Measurements from ENCODE around the gene NFIB. TPM values are rescaled to one million over a fixed set of nuclear protein-coding genes. Genes with fewer than 3 reads are reported as not detected.
A peak's percentile ranks its signal among the peaks of the same experiment; 100 is the strongest.

The NFIB gene
- total and polyA plus RNA-seq, 2 donors (not counting 1 experiment from before 2014, with no cell fraction given): 29.3 to 36.3 TPM

- no peaks in the 10 kb centered on the region for H3K36me3 ChIP-seq (ENCODE audit: control insufficient read depth, insufficient read depth, low read length)
- H3K79me2 ChIP-seq (ENCODE audit: control insufficient read depth, insufficient read depth, low read length): no peaks in the 10 kb centered on the region
- H3K4me2 ChIP-seq (ENCODE audit: extremely low read depth, insufficient read depth, low read length): no peak overlapping the region
- no peaks in the 10 kb centered on the region for H3K9me3 ChIP-seq (ENCODE audit: control insufficient read depth, insufficient read depth, low read depth, low read length)
- peaks cover 16% of the 10 kb centered on the region for H3K4me1 ChIP-seq (ENCODE audit: control insufficient read depth, extremely low read depth, insufficient read depth, low read length)
- DNase-seq (ENCODE audit: low read depth in 2 of 2): no peak
- H3K27me3 ChIP-seq (ENCODE audit: control insufficient read depth, insufficient read depth, low read length): no peaks in the 10 kb centered on the region
- H3K9ac ChIP-seq (ENCODE audit: insufficient read depth, low read length): no peak overlapping the region
- no peak overlapping the region for H3K27ac ChIP-seq (ENCODE audit: insufficient read depth, low read length)
- TF ChIP-seq, protein P1, sequence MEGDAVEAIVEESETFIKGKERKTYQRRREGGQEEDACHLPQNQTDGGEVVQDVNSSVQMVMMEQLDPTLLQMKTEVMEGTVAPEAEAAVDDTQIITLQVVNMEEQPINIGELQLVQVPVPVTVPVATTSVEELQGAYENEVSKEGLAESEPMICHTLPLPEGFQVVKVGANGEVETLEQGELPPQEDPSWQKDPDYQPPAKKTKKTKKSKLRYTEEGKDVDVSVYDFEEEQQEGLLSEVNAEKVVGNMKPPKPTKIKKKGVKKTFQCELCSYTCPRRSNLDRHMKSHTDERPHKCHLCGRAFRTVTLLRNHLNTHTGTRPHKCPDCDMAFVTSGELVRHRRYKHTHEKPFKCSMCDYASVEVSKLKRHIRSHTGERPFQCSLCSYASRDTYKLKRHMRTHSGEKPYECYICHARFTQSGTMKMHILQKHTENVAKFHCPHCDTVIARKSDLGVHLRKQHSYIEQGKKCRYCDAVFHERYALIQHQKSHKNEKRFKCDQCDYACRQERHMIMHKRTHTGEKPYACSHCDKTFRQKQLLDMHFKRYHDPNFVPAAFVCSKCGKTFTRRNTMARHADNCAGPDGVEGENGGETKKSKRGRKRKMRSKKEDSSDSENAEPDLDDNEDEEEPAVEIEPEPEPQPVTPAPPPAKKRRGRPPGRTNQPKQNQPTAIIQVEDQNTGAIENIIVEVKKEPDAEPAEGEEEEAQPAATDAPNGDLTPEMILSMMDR (conservative IDR thresholded peaks at IDR 0.05 in 1 of 2, IDR thresholded peaks at IDR 0.05 in 1 of 2; ENCODE audit: low read depth in 1 of 2, low read length in 2 of 2): no peak
- TF ChIP-seq EZH2 (IDR thresholded peaks at IDR 0.05; ENCODE audit: low read length, missing control alignments): no peak
- no peak overlapping the region for H2AFZ ChIP-seq (ENCODE audit: low read length)
- H3K4me3 ChIP-seq (replicated peaks in 1 of 4; ENCODE audit: control extremely low read depth in 1 of 4, insufficient read depth in 1 of 4, low read depth in 3 of 4, low read length in 4 of 4): no peak overlapping the region
- H4K20me1 ChIP-seq (ENCODE audit: control insufficient read depth, extremely low read depth, insufficient read depth, low read length): no peaks in the 10 kb centered on the region
Observed at GRCh38 chr9:14248149-14248548, 65.8 kb downstream of the NFIB start.

- Histone ChIP-seq H2AFZ (ENCODE audit: low read length) (no peak overlapping the region), H3K4me1 (ENCODE audit: control insufficient read depth, extremely low read depth, insufficient read depth, low read length) (peaks cover 16% of the 10 kb centered on the region), H3K4me3 (replicated peaks in 1 of 4; ENCODE audit: control extremely low read depth in 1 of 4, insufficient read depth in 1 of 4, low read depth in 3 of 4, low read length in 4 of 4) (no peak overlapping the region), H3K9me3 (ENCODE audit: control insufficient read depth, insufficient read depth, low read depth, low read length) (no peaks in the 10 kb centered on the region), H3K36me3 (ENCODE audit: control insufficient read depth, insufficient read depth, low read length) (no peaks in the 10 kb centered on the region), H3K9ac (ENCODE audit: insufficient read depth, low read length) (no peak overlapping the region), H3K79me2 (ENCODE audit: control insufficient read depth, insufficient read depth, low read length) (no peaks in the 10 kb centered on the region), H4K20me1 (ENCODE audit: control insufficient read depth, extremely low read depth, insufficient read depth, low read length) (no peaks in the 10 kb centered on the region), H3K27me3 (ENCODE audit: control insufficient read depth, insufficient read depth, low read length) (no peaks in the 10 kb centered on the region), H3K4me2 (ENCODE audit: extremely low read depth, insufficient read depth, low read length) (no peak overlapping the region), H3K27ac (ENCODE audit: insufficient read depth, low read length) (no peak overlapping the region)
- TF ChIP-seq, protein P1 (conservative IDR thresholded peaks at IDR 0.05 in 1 of 2, IDR thresholded peaks at IDR 0.05 in 1 of 2; ENCODE audit: low read depth in 1 of 2, low read length in 2 of 2): no peak
- TF ChIP-seq EZH2 (IDR thresholded peaks at IDR 0.05; ENCODE audit: low read length, missing control alignments): no peak
- no peak for DNase-seq (ENCODE audit: low read depth in 2 of 2)
Observed at GRCh38 chr9:14247577-14247976, 66.4 kb downstream of the NFIB start.

- H3K9ac ChIP-seq (ENCODE audit: insufficient read depth, low read length): no peak overlapping the region
- H3K4me1 ChIP-seq (ENCODE audit: control insufficient read depth, extremely low read depth, insufficient read depth, low read length): peaks cover 15% of the 10 kb centered on the region
- H4K20me1 ChIP-seq (ENCODE audit: control insufficient read depth, extremely low read depth, insufficient read depth, low read length): no peaks in the 10 kb centered on the region
- TF ChIP-seq EZH2 (IDR thresholded peaks at IDR 0.05; ENCODE audit: low read length, missing control alignments): no peak
- TF ChIP-seq, protein P1 (conservative IDR thresholded peaks at IDR 0.05 in 1 of 2, IDR thresholded peaks at IDR 0.05 in 1 of 2; ENCODE audit: low read depth in 1 of 2, low read length in 2 of 2): no peak
- no peaks in the 10 kb centered on the region for H3K36me3 ChIP-seq (ENCODE audit: control insufficient read depth, insufficient read depth, low read length)
- H3K79me2 ChIP-seq (ENCODE audit: control insufficient read depth, insufficient read depth, low read length): no peaks in the 10 kb centered on the region
- no peaks in the 10 kb centered on the region for H3K27me3 ChIP-seq (ENCODE audit: control insufficient read depth, insufficient read depth, low read length)
- H2AFZ ChIP-seq (ENCODE audit: low read length): no peak overlapping the region
- H3K27ac ChIP-seq (ENCODE audit: insufficient read depth, low read length): no peak overlapping the region
- H3K9me3 ChIP-seq (ENCODE audit: control insufficient read depth, insufficient read depth, low read depth, low read length): no peaks in the 10 kb centered on the region
- no peak overlapping the region for H3K4me3 ChIP-seq (replicated peaks in 1 of 4; ENCODE audit: control extremely low read depth in 1 of 4, insufficient read depth in 1 of 4, low read depth in 3 of 4, low read length in 4 of 4)
- H3K4me2 ChIP-seq (ENCODE audit: extremely low read depth, insufficient read depth, low read length): no peak overlapping the region
- DNase-seq (ENCODE audit: low read depth in 2 of 2): peak in 1 of 2 donors; percentile 50
Observed at GRCh38 chr9:14246951-14247350, 67.0 kb downstream of the NFIB start.
